Measurements from ENCODE around the gene RHOBTB3.

DNA sequence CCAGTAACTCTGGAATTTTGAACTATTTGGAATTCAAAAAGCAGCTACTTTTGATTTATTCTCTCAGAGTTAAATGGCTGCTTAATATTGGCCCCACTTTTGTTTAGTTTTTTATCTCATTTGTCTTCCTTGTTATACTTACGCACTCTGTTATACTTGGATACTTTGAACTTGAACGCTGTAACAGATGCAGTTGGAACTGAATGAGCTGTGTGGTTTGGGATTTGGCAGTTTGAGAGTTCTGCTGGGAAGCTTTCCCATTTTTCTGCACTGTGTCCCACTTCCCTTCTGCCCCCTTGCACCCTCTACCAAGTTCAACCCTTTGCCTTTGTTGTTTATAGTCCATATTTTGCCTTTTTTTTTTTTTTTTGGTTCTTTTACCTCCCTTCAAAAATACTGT lies 3.8 kb downstream of the RHOBTB3 start:
- TF ChIP-seq CTCF (IDR thresholded peaks at IDR 0.05) (no peak), POLR2AphosphoS5 (IDR thresholded peaks at IDR 0.05) (no peak)

Measured in breast epithelium (tissue), 3 donors.